Measurements from ENCODE around the gene UBTD1.

UBTD1 gene

GRCh38 chr10:97456034-97456685 lies 42.6 kb upstream of the UBTD1 start:
- TF ChIP-seq MYC (IDR thresholded peaks at IDR 0.05; ENCODE audit: low read depth, low read length) (no peak), CTCF (IDR thresholded peaks at IDR 0.05; ENCODE audit: low read depth, low read length) (no peak), MAX (IDR thresholded peaks at IDR 0.05; ENCODE audit: low read depth, low read length) (no peak), POLR2A (IDR thresholded peaks at IDR 0.05; ENCODE audit: extremely low read depth, insufficient read length) (no peak)
- no peak overlapping the region for H3K4me3 ChIP-seq (ENCODE audit: low read depth, low read length)

GRCh38 chr10:97456686-97457065 lies 42.0 kb upstream of the UBTD1 start:
- no peak for TF ChIP-seq MYC (IDR thresholded peaks at IDR 0.05; ENCODE audit: low read depth, low read length)

More at GRCh38 chr10:97456034-97456685, 42.6 kb upstream of the UBTD1 start:
- no peak for DNase-seq (ENCODE audit: low read depth)

GRCh38 chr10:97459111-97459510 lies 39.6 kb upstream of the UBTD1 start:
- H3K4me3 ChIP-seq (ENCODE audit: low read depth, low read length): no peak overlapping the region
- no peak for TF ChIP-seq MYC (IDR thresholded peaks at IDR 0.05; ENCODE audit: low read depth, low read length)
- no peak for DNase-seq (ENCODE audit: low read depth)

More at GRCh38 chr10:97456686-97457065, 42.0 kb upstream of the UBTD1 start:
- no peak for DNase-seq (ENCODE audit: low read depth)
- H3K4me3 ChIP-seq (ENCODE audit: low read depth, low read length): no peak overlapping the region

GRCh38 chr10:97459933-97460332 lies 38.8 kb upstream of the UBTD1 start:
- TF ChIP-seq MYC (IDR thresholded peaks at IDR 0.05; ENCODE audit: low read depth, low read length) (no peak), MAX (IDR thresholded peaks at IDR 0.05; ENCODE audit: low read depth, low read length) (no peak), POLR2A (IDR thresholded peaks at IDR 0.05; ENCODE audit: extremely low read depth, insufficient read length) (no peak), CTCF (IDR thresholded peaks at IDR 0.05; ENCODE audit: low read depth, low read length) (no peak)
- no peak for DNase-seq (ENCODE audit: low read depth)
- H3K4me3 ChIP-seq (ENCODE audit: low read depth, low read length): no peak overlapping the region

GRCh38 chr10:97462309-97462708 lies 36.4 kb upstream of the UBTD1 start:
- no peak overlapping the region for H3K4me3 ChIP-seq (ENCODE audit: low read depth, low read length)
- TF ChIP-seq MYC (IDR thresholded peaks at IDR 0.05; ENCODE audit: low read depth, low read length): no peak
- DNase-seq (ENCODE audit: low read depth): no peak

- TF ChIP-seq POLR2A (IDR thresholded peaks at IDR 0.05; ENCODE audit: extremely low read depth, insufficient read length) (no peak), MAX (IDR thresholded peaks at IDR 0.05; ENCODE audit: low read depth, low read length) (no peak), CTCF (IDR thresholded peaks at IDR 0.05; ENCODE audit: low read depth, low read length) (peak; percentile 90), MYC (IDR thresholded peaks at IDR 0.05; ENCODE audit: low read depth, low read length) (no peak)
- no peak overlapping the region for H3K4me3 ChIP-seq (ENCODE audit: low read depth, low read length)
- DNase-seq (ENCODE audit: low read depth): peak; percentile 61
These were observed 35.2 kb upstream of the UBTD1 start for GRCh38 chr10:97463363-97464132.

- no peak for DNase-seq (ENCODE audit: low read depth)
- TF ChIP-seq MYC (IDR thresholded peaks at IDR 0.05; ENCODE audit: low read depth, low read length): no peak
- TF ChIP-seq POLR2A (IDR thresholded peaks at IDR 0.05; ENCODE audit: extremely low read depth, insufficient read length): no peak
- TF ChIP-seq CTCF (IDR thresholded peaks at IDR 0.05; ENCODE audit: low read depth, low read length): no peak
- TF ChIP-seq MAX (IDR thresholded peaks at IDR 0.05; ENCODE audit: low read depth, low read length): no peak
- H3K4me3 ChIP-seq (ENCODE audit: low read depth, low read length): no peak overlapping the region
These were observed 34.5 kb upstream of the UBTD1 start for GRCh38 chr10:97464226-97464625.
